GM18499 (cell line): ENCODE results near the gene KCNT2.

Source experiments
- ATAC-seq: cut with Tn5 transposase; IDR thresholded peaks from one replicate; pipeline ENCODE4 v1.9.1; 2021; ENCODE audit warnings: moderate number of reproducible peaks; ENCODE audit not compliant: insufficient read depth, unreplicated experiment

The KCNT2 gene

GRCh38 chr1:196593955-196594354 is 14.3 kb downstream of the KCNT2 start:
- ATAC-seq: no peak

- ATAC-seq: no peak
Measured at GRCh38 chr1:196590959-196591358, 17.3 kb downstream of the KCNT2 start.

- no peak for ATAC-seq
Measured at GRCh38 chr1:196590012-196590708, 18.1 kb downstream of the KCNT2 start.

GRCh38 chr1:196584696-196585095 is 23.5 kb downstream of the KCNT2 start:
- no peak for ATAC-seq

GRCh38 chr1:196577386-196577785 is 30.9 kb downstream of the KCNT2 start:
- ATAC-seq: no peak

GRCh38 chr1:196573226-196573625 is 35.0 kb downstream of the KCNT2 start:
- no peak for ATAC-seq

- no peak for ATAC-seq
Measured at GRCh38 chr1:196567238-196567637, 41.0 kb downstream of the KCNT2 start.

GRCh38 chr1:196563768-196564167 is 44.5 kb downstream of the KCNT2 start:
- ATAC-seq: no peak

GRCh38 chr1:196559314-196559713 is 48.9 kb downstream of the KCNT2 start:
- no peak for ATAC-seq

GRCh38 chr1:196558411-196558810 is 49.8 kb downstream of the KCNT2 start:
- ATAC-seq: no peak

- no peak for ATAC-seq
Measured at GRCh38 chr1:196557797-196558196, 50.4 kb downstream of the KCNT2 start.

- ATAC-seq: no peak
Measured at GRCh38 chr1:196550731-196551130, 57.5 kb downstream of the KCNT2 start.

- no peak for ATAC-seq
Measured at GRCh38 chr1:196546272-196547111, 61.7 kb downstream of the KCNT2 start.

- no peak for ATAC-seq
Measured at GRCh38 chr1:196545222-196545621, 63.0 kb downstream of the KCNT2 start.

- ATAC-seq: no peak
Measured at GRCh38 chr1:196544617-196545016, 63.6 kb downstream of the KCNT2 start.

GRCh38 chr1:196543833-196544232 is 64.4 kb downstream of the KCNT2 start:
- no peak for ATAC-seq

- ATAC-seq: no peak
Measured at GRCh38 chr1:196538473-196538872, 69.8 kb downstream of the KCNT2 start.

- ATAC-seq: no peak
Measured at GRCh38 chr1:196535727-196536126, 72.5 kb downstream of the KCNT2 start.

GRCh38 chr1:196531737-196532524 is 76.3 kb downstream of the KCNT2 start:
- ATAC-seq: no peak

- ATAC-seq: no peak
Measured at GRCh38 chr1:196527919-196528318, 80.3 kb downstream of the KCNT2 start.
